GF-D8 (cell line): ENCODE measurements around the gene PEX11B.

Experiments used
- DNase-seq: peaks from one replicate; lab custom pipeline; 2025; lab: John Stamatoyannopoulos, UW

Gene PEX11B

DNA sequence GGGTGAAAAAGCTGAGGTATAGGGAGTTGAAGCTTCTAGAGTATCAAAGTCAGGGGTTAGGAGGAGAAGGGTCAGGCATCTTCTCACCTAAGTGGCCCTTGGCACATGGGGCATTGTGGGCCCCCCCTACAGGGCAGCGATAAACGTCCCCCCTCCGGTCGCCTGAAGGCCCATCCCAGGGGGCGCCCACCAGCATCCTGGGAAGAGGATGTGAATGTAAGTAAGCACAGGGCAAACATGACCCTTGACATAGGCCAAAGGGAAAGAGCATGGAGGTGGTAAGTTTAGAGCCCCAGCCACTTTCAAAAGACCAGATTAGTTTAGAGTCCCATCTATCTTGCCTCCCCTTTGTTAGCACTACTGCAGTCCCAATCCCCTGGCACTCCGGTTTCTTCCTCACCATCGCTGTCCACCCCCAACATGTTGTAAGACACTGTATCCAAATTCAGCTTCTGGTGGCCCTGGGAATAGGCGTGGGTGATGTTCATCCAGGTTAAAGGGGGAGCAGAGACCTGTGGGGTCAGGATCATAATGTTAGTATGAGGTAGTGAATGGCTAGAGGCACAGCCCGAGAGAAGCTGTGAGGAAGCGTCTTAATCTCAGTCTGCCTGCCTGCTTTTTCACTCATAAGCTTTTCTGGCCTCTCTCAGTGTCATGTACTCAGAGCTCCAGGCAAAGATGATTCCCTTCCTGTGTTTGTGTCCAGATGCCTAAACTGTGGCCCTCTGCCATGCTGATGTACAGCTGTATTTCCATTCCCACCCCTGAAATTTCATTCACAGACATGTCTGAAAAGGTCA is 11.4 kb downstream of the PEX11B start:
- no peak for DNase-seq

DNA sequence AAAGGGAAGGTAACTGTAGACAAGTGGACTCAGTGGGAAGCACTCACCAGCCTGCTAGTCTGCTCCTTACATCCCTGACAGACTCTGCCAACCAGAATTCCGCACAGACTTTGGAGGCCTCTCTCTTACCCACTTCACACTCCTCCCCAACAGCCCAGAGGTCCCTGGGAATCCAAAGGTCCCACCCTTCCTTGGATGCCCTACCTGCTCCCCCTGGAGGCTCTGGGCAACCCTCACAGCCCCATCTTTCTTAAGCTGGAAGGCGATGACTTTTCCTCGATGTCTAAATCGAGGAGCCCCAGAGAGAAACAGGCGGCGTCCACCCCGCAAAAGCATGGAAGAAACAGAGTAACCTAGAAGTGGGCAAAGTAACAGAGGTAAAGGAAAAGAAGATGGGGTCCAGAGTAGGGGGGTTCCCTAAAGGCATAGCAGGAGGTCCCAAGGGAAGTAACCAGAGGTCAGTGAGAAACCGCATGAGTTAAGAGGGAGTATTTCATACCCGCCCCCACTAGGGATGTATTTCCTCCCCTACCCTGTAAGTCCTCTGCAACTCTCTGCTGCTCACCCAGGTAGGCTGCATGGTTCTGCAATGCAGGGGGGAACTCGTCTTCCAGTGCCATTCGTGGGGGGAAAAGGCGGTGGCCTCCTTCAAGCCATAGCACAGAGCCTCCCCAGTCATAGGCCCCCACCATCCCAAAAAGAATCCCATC is 17.1 kb downstream of the PEX11B start:
- no peak for DNase-seq

DNA sequence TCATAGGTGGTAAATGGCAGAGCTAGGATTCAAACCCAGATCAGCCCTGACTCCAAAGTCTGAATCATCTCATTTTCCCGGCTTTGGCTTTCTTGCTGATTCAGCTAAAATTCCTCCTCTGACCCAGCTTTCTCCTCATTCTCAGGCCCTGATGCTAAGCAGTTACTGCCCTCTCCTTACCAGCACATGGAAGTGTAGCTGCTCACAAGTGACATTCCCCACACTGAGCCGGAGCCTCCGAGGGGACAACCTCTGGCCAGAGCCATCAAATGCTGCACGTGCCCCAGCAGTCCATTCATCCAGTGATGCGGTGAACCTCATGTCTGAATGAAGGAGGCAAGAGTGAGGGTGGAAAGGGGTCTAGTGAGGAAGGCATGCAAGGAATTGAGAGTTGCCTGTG is 19.8 kb downstream of the PEX11B start:
- DNase-seq = no peak

DNA sequence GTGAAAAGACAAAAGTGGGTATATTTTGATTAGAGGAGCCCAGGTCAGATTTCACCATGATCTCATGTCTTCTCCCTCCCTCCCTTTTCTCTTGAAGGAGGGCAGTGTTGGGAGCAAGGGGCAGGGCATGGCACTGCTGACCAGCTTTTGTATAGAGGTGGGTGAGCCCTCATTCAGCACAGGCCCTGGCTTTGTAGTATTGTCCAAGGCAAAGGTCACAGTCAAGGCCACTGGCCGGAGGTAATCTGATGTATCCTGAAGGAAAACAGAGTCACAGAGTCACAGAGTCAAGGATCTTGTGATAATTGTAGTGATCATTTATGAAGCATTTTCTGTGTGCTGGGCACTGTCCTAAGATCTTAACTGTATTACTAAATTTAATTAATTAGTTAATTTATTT is 20.5 kb downstream of the PEX11B start:
- no peak for DNase-seq

DNA sequence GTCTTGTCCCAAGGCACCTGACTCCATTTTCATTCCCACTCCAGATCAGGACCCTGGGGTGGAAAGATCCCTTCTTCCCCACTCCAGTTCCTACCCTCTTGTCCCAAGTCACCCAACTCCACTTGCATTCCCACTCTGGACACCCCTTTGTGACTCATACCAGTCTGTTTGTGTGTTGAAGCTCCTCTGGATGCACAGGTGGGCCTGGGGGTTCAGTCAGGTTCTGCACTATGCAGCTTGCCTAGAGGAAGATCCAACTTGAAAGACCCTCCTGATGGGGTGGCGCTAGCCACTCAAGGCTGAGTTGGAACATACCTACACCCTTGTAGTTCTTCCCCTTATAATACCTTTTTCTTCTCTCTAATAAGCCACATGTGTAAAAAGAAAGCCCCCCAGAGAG is 23.0 kb downstream of the PEX11B start:
- no peak for DNase-seq

DNA sequence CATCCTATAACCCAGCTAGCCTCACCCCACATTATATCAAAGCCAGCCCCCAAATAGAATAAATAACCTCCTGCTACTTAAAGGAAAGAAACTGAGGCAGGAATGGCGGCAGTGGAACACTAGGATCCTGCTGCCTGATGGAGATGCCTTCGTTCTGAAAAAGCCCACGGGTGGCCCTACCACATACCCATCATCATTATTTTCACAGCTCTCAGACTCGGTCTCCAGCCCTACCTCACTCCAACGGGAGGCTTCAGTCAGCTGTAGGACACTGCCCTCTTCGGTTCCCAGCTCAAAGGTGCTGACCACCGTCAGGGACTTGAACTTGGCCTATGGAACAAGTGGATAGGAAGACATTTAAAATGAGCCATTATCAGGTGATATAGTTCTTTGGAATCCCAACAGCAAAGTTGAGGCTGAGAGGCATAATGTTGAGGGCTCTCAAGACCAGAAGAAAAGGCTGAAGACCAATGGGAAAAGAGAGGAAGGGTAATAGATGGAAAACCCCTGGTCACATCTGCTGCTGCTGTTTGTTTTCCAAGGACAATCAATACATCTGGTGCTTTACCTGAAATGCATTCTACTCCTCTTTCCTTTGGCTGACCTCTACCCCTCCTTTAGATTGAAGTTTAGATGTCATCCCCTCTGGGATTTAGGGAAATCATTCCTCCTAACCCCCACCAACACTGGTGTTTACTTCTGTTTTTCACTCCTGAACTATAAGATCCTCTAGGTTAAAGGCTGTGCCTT is 25.0 kb downstream of the PEX11B start:
- no peak for DNase-seq

DNA sequence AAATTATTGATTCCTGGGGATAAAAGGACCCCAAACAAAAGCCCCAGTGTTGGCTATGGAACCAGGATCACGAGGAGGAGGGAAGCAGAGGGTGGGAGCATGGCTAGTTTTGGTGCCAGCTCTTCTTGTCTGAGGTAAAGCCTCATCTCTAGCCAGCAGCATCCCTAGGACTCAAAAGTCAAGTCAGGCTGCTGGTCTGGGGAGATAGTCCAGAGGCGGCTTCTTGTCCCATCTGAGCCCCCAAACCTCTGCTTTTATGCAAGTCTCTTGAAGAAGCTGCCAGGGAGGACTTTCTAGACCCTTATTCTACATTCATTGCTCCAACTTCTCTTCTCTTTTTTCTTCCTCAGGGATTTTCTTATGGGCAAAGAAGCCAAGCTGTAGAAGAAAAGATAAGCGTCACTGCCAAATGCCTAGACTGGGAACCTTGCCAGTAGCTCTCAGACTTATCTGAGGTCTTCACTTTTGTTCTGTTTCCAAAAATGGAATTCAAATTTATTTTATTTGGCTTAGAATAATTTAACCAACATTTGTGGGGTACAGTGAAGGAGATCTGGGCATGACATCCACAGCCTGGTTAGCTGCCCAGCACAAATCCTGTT is 25.9 kb downstream of the PEX11B start:
- DNase-seq = no peak

DNA sequence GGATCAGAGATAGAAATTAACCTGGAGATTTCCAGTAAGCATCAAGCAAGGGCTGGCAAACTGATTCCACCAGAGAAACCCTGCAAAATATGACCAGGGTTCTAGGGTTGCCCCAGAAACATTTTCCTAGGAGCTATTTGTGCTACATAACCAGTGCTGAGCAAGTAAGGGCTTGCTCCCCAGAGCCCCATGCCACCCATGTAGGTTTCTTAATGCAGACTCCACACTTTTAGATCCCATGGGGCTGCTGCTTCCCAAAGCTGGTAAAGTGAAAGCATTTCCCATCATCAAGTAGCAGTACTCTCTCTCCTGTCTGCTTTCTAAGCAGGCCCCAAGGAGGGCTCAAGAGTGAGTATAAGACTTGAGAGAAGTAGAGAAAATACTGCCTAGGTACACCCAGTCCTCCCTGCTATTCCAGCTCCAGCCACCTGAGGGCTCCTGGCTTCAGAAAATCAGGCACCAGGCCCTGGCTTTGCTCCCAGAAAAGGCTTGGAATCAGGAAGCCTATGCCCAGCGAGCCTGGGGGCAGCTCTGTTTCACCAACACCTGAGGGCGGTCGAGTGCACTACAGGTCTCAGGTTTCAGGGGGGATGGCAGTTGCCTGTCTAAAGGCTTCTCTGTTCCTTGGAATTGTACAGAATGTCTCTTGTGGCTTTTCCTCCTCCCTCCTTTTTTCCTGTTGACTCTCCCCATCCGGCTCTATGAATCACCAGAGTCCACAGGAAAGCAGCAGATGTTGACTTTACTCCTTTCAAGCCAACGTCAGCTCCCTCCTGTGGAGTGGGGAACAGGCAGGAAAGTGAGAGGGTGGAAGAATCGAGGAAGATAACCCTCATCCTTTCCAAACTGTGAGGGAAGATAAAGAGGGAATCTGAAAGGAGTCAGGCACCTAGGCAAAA is 26.7 kb downstream of the PEX11B start:
- DNase-seq = peak; percentile 46

DNA sequence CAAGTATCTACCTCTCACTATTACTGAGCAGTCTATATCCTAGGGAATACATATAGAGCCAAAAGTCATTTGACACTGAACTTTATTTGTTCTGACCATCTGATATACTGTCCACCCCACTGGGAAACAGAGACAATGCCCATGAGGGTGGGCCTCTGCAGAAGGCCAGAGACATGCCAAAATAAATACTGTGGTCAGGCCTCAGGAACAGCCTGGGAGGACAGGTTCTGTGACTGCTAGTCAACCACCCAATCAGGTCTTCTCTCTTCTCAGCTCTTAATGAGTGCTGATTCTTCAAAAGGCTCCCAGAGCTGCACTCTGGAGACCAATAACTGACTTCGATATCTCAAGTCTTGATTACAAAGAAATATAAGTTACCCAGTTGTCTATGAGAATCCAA is 27.4 kb downstream of the PEX11B start:
- no peak for DNase-seq

DNA sequence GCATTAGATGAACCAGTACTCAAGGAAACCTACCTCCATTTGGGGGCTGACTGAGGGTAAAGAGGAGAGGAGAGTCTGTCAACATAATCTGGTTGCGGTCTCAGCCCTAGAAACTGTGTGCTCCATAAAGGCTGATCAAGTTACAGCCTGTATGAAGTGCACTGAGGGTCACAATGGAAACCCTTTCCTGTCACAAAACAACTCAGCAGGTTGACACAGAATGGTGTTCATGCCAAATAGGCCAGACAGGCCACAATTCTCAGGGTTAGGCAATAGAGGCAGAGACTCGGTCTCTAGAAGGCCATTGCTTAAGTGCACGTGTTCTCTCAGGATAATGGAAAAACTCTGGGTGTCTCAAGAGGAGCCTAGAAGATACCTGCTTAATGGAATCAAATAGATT is 28.8 kb downstream of the PEX11B start:
- peak; percentile 36 for DNase-seq

DNA sequence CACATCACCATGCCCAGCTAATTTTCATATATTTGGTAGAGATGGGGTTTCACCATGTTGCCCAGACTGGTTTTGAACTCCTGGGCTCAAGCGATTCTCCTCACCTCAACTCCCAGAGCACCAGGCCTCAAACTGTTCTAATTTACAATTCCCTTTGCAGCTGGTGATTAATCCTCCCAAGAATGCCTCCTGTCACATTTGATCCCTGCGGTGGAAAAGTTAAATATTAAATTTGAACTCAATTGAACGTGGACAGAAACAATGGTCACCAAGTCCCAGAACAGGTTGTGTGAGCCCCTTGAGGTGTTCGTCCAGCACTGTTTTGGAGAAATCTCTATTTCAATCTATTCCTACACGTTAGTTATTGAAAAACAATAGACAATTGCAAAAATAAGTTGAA is 30.9 kb downstream of the PEX11B start:
- DNase-seq = no peak

DNA sequence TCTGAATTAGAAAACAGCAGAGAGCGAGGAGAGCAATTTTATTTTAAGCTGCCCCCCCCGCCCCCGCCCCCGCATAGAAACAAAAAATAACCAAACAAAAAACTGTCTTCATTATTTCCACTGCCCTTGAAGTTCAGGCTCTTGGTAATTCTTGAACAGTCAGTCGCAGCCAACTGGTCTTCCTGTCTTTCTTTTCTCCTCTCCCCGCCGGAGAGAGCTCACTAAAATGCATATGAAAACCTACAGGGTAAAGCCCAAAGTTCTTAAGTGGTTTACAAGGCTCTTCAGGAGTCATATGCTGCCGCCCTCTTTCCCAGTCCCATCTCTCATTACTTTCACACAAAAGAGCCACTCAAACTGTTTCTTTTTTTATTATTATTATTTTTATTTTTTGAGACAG is 31.7 kb downstream of the PEX11B start:
- no peak for DNase-seq

DNA sequence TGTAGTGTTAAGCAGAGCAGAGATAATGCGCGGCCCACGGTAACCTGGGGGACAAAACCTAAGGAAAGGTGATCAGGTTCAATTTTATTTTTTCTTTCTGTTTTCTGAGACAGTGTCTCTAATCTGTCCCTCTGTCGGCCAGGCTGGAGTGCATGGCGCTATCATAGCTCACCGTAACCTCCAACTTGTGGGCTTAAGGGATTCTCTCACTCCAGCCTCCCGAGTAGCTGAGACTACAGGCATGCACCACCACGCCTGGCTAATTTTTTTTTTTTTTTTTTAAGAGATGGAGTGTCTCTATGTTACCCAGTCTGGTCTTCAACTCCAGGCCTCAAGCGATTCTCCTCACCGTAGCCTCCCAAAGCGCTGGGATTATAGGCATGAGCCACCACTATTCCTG is 32.1 kb downstream of the PEX11B start:
- DNase-seq = no peak

DNA sequence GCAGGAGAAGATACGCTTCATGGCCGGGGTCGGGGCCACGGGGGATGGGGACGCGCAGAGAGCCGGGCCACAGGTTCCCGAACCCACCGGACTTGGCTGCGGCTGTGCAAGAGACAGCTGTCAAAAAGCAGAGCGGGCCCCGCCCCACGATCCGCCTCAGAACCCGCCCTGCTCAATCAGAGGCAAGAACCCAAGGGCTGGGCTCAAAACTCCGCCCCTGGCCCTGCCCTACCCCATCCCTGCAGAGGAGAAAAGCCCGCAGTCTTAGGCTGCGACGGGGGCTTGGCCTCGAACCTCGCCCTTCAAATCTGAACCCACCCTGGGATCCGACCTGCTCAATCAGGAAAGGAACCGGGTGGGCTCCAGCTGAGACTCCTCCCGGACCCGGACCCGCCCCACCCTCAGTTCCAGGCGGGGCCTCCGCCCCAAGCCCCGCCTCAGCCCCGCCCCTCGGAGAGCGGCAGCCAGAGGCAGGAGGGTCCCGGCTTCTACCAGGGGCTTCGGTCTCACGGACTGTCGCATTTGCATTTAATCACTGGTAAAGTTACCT is 32.7 kb downstream of the PEX11B start, which contains the start of gene ANKRD35:
TSS of gene ANKRD35 (minus strand) at position 129 of the 550 bp plus-strand sequence. CDS start at position 21, 108 bp downstream.
- DNase-seq = no peak

DNA sequence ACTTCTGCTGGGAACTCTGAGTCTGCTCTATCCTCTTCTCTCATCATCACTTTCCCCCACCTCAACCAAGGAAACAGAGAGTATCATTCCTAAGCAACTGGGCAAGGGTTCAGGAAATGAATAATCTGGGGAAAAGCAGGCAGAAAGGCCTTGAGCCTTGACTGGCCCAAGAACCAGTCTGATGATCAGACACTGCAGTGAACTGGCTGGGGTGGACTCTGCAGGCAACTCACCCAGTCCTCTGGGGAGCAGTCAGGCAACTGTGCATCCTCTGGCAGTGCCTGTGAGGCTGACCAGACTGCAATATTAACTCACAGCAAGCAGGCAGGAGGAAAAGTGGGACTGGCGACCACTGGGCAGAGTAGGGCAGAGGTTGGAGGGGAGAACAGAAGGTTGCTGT is 33.8 kb downstream of the PEX11B start:
- no peak for DNase-seq

DNA sequence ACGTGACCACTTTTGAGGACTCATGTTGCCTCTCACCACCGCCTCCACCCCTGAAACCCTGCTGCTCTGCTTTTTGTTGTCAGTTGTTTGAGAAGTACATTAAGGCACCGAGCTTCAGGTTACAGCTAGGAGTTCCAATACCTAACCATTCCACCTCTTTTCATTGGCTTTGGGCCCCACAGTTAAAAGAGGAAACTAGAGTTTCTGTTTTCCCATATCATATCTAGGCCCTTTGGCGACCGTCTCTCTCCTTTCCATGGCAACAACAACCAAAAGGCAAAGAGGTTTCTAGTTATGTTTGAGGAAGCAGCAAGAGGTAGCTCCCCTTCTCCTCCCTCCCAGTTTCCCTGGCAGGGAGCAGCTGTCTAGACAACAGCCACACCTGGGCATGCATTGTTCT is 38.7 kb downstream of the PEX11B start:
- DNase-seq = peak; percentile 4

DNA sequence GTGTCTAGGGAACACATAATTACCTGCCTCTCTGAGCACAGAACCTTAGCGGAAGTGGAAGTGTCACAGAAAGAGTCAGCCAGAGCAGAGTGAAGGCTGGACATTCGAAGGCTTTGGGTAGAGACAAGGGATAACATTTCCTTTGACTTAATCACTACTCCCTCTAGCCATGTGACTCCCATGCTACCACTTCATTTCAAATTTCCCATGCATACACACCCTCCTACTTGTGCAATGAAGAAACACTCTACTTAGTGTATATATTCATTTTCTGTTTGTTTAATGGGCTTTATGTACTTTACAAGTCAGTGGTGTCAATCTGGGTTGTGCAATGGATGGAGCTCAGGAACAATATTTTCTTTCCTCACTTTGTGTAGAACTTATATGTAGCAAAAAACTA is 39.8 kb downstream of the PEX11B start:
- DNase-seq = no peak

DNA sequence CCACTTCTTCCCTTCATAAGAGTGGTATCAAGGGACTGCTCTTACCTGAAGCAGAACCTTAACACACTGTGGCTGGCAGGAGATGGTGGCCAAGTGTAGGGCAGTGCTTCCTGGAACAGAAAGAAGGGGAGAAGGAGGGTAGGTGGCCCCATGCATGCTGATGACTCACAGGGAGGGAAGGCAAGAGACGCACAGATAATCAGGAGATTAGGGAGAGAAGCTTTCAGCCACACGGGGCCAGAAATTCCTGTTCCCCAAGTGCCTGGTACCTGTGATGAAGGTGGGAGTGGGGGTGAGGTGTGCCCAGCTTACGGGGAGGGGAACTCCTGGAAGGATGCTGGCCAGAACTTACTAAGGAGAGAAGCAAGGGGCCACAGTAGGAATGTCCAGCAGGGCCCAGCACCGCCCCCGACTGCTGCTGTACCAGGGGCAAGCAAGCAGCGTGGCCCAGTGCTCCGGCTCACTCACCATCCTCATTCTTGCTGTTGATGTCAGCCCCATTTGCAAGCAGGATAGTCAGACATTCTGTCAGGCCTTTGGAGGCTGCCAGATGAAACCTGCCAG is 40.5 kb downstream of the PEX11B start:
- no peak for DNase-seq

DNA sequence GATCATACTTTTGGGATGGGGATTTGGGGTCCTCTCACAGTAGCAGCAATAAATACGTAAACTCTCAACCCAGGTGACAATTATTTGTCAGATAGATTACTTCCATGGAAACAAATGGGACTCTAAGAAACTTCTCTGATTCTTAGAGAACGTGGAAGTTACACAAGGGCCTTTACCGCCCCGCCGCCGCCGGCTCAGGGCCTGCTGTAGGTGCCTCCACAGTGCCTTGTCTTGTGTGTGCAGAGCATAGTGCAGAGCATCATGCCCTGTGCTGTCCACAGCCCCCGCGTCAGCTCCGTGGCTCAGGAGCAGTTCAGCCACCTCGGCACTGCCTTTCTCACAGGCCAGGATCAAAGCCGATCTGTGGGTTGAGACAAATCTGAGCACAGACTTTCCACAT is 43.9 kb downstream of the PEX11B start:
- no peak for DNase-seq

DNA sequence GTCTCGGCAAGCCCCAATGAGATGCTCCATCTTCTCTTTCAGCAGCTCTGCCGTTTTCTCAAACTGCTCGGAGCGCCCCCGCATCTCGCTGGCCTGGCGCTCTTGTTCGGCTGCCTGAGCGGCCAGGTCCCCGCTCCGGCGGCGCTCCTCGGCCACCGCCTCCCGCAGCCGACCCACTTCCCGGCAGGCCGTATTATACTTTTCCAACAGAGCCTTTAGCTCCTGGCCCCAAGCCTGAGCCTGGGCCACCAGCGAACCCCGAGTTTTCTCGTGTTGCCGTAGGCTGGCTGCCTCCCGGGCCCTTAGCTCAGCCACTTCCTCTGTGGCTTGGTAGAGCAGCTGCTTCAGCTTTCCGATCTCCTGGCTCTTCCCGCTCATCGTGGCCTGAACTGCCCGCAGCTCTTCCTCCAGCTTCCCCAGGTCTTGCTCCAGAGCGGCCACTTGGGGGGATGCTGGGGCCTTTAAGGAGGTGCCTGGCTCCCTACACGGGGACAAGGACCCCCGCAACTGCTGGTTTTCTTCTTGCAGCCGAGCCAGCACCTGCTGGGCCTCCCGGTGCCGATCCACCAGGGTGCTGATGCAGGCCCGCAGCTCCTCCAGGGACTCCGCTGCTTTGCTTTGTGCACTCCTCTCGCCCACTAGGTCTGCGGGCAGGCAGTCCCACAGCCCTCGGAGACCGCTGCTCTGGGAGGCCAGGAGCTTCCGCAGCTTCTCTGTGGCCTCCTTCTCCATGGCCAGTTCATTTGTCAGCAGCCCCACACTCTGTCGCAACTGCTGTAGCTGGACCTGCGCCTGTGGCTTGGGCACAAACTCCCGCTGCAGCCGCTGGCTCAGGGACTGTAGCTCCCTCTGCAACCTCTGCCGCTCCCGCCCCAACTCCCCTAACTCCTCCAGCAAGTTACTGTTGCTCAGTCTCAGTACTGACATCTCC is 46.3 kb downstream of the PEX11B start:
- DNase-seq = peak; percentile 28
